GM18858 (cell line): ENCODE results near the gene B4GALNT3.
"Not testable (repeated sequence)": the region's sequence is repeated elsewhere in the genome, so short reads cannot be mapped to it uniquely, and the experiment has no call there.

Source experiments
- ATAC-seq: cut with Tn5 transposase; IDR thresholded peaks from one replicate; pipeline ENCODE4 v1.9.1; 2021; ENCODE audit not compliant: unreplicated experiment

B4GALNT3 gene

GRCh38 chr12:459430-460258 lies at the start of gene B4GALNT3:
Gene B4GALNT3, plus strand, starts transcription at chr12:459939. Its CDS starts 438 bp downstream, at chr12:460377.
- no peak for ATAC-seq

DNA sequence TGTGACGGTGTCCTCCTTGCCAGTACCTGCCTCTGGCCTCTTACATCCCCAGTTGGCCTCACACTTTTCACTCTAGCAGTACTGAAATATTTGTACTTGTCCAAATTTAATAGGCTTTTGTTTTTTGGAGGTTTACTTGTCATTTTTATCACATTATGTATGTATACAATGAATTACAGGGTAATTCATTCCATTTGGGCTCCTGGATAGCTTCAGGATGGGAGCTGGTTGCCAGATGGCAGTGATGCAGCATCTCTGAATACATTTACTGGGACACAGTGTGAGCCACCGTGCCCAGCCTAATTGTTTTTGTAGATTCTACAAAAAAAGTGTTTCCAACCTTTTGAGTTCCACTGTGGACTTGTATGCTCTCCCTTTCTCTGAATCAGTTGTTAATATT lies 44.9 kb upstream of the B4GALNT3 start:
- no peak for ATAC-seq

GRCh38 chr12:418432-418831 lies 41.3 kb upstream of the B4GALNT3 start:
- ATAC-seq, result no peak

DNA sequence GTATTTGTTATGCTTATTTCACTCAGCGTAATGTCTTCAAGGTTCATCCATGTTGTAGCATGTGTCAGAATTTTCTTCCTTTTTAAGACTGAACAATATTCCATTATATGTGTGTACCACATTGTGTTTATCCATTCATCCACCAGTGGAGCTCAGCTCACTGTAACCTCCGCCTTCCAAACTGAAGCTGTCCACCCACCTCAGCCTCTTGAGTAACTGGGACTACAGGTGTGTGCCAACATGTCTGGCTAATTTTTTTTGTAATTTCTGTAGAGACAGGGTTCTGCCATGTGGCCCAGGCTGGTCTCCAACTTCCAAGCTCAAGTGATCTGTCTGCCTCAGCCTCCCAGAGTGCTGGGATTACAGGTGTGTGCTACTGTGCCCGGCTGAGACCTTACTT lies 37.2 kb upstream of the B4GALNT3 start:
- no peak for ATAC-seq

GRCh38 chr12:435737-436136 lies 24.0 kb upstream of the B4GALNT3 start:
- ATAC-seq, result not testable (repeated sequence)

GRCh38 chr12:442235-442884 lies 17.4 kb upstream of the B4GALNT3 start:
- ATAC-seq, result no peak

- no peak for ATAC-seq
These were observed 12.6 kb upstream of the B4GALNT3 start for GRCh38 chr12:447141-447540.

- ATAC-seq, result no peak
These were observed 10.5 kb upstream of the B4GALNT3 start for GRCh38 chr12:449203-449602.

GRCh38 chr12:450438-450837 lies 9.3 kb upstream of the B4GALNT3 start:
- ATAC-seq, result no peak

GRCh38 chr12:452667-453210 lies 7.0 kb upstream of the B4GALNT3 start:
- ATAC-seq, result no peak

GRCh38 chr12:454833-455232 lies 4.9 kb upstream of the B4GALNT3 start:
- no peak for ATAC-seq

DNA sequence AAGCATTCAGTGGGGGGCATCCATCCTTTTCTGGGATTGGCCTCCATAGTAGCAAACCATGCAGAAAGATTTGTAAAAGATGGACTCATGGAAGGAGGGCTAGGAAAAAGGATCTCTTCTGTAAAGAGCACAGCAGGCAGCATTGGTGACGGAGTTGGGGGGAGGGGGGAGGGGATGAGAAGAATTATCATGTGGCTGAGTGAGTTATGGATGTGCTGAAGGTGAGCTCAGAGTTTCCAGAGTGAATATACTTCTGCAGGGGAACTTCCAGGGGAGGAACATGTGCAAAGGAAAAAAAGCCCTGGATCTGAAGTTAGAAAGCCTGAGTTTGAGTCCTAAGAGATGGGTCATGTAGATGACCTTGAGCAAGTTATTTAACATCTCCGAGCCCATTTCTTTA lies 3.9 kb upstream of the B4GALNT3 start:
- ATAC-seq, result no peak

DNA sequence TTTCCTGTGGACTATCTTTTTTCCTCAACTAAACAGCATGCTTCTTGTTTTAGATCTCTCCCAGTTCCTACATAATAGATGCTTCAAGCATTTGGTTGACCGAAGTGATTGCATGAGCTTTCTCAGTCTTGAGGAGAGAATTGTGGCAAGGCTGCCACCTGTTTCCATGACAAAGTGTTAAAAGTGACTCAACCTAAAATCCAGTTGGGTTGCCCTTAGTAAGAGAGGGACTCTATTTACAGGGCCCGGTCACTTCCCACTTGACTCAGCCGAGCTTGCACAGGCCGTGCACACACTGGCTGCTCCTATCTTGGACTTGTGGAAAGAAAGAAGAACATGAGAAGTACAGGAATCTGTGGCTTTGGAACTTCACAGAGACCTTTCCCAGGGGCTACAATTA lies 2.1 kb upstream of the B4GALNT3 start:
- ATAC-seq, result no peak

- ATAC-seq, result no peak
These were observed 699 bp upstream of the B4GALNT3 start for GRCh38 chr12:459050-459429.

GRCh38 chr12:460261-461230 lies 807 bp downstream of the B4GALNT3 start:
- ATAC-seq, result no peak

DNA sequence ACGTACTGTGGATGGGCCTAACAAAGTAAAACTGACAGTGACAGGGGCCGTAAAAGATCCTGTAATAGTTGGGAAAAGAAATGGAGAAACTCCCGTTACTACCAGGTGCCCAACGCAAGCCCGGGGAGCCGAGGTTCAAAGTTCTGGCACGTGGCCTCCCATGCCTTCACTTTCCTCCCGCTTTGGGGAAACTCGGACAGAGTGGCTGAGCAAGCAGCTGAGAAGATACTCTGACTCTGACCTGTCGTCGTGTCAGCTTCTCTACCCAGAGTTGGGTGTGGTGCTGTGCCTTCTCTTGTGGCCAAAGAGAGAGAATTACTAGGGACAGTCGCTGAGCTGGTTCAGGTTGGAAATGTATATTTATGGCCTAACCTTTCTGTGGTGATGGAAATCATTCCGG lies 1.7 kb downstream of the B4GALNT3 start:
- ATAC-seq, result no peak

GRCh38 chr12:462936-463705 lies 3.4 kb downstream of the B4GALNT3 start:
- no peak for ATAC-seq

- no peak for ATAC-seq
These were observed 4.9 kb downstream of the B4GALNT3 start for GRCh38 chr12:464484-465267.

- ATAC-seq, result no peak
These were observed 6.3 kb downstream of the B4GALNT3 start for GRCh38 chr12:466039-466438.

GRCh38 chr12:466762-467161 lies 7.0 kb downstream of the B4GALNT3 start:
- ATAC-seq, result no peak
